GM08714 (cell line): ENCODE measurements around the gene KCNAB1.

ENCODE experiments used
- H3K4me3 ChIP-seq: fragments of 200-500 bp; sonication (Bioruptor generic); 2 replicates; pipeline ENCODE4 v1.5.1; 2014; ENCODE audit warnings: mild to moderate bottlenecking, low read length, inconsistent platforms
- ZNF274 ChIP-seq: IDR thresholded peaks from 2 replicates; pipeline ENCODE4 v1.6.1; 2012; ENCODE audit warnings: mild to moderate bottlenecking, low read depth, low read length

KCNAB1 gene

GRCh38 chr3:156433138-156433537, 312.8 kb downstream of the KCNAB1 start:
- H3K4me3 ChIP-seq = no peak overlapping the region
- TF ChIP-seq ZNF274 = no peak

GRCh38 chr3:156433910-156434309, 313.5 kb downstream of the KCNAB1 start:
- TF ChIP-seq ZNF274 = no peak
- H3K4me3 ChIP-seq = no peak overlapping the region

GRCh38 chr3:156434921-156435320, 314.5 kb downstream of the KCNAB1 start:
- TF ChIP-seq ZNF274 = no peak
- no peak overlapping the region for H3K4me3 ChIP-seq

- no peak for TF ChIP-seq ZNF274
- H3K4me3 ChIP-seq = no peak overlapping the region
These were observed 322.7 kb downstream of the KCNAB1 start for GRCh38 chr3:156443079-156443478.

GRCh38 chr3:156445117-156446090, 325.0 kb downstream of the KCNAB1 start:
- H3K4me3 ChIP-seq = no peak overlapping the region
- TF ChIP-seq ZNF274 = no peak

GRCh38 chr3:156448300-156448699, 327.9 kb downstream of the KCNAB1 start:
- no peak for TF ChIP-seq ZNF274
- H3K4me3 ChIP-seq = no peak overlapping the region

GRCh38 chr3:156449710-156450574, 329.6 kb downstream of the KCNAB1 start:
- no peak for TF ChIP-seq ZNF274

GRCh38 chr3:156455839-156456238, 335.5 kb downstream of the KCNAB1 start:
- no peak for TF ChIP-seq ZNF274

More at GRCh38 chr3:156449710-156450574, 329.6 kb downstream of the KCNAB1 start:
- H3K4me3 ChIP-seq = no peak overlapping the region

GRCh38 chr3:156456771-156457224, 336.4 kb downstream of the KCNAB1 start:
- H3K4me3 ChIP-seq = no peak overlapping the region
- TF ChIP-seq ZNF274 = no peak

More at GRCh38 chr3:156455839-156456238, 335.5 kb downstream of the KCNAB1 start:
- no peak overlapping the region for H3K4me3 ChIP-seq

GRCh38 chr3:156459434-156459833, 339.1 kb downstream of the KCNAB1 start:
- no peak for TF ChIP-seq ZNF274

GRCh38 chr3:156460206-156460611, 339.8 kb downstream of the KCNAB1 start:
- no peak for TF ChIP-seq ZNF274
- no peak overlapping the region for H3K4me3 ChIP-seq

More at GRCh38 chr3:156459434-156459833, 339.1 kb downstream of the KCNAB1 start:
- no peak overlapping the region for H3K4me3 ChIP-seq

GRCh38 chr3:156461889-156462288, 341.5 kb downstream of the KCNAB1 start:
- no peak for TF ChIP-seq ZNF274
- H3K4me3 ChIP-seq = no peak overlapping the region

GRCh38 chr3:156463123-156463522, 342.7 kb downstream of the KCNAB1 start:
- no peak for TF ChIP-seq ZNF274
- no peak overlapping the region for H3K4me3 ChIP-seq

GRCh38 chr3:156465194-156465593, 344.8 kb downstream of the KCNAB1 start:
- TF ChIP-seq ZNF274 = no peak
- H3K4me3 ChIP-seq = no peak overlapping the region

- no peak for TF ChIP-seq ZNF274
- no peak overlapping the region for H3K4me3 ChIP-seq
These were observed 349.1 kb downstream of the KCNAB1 start for GRCh38 chr3:156469456-156469855.
